ENCODE data around the gene KCNG2. TPM values are rescaled to one million over a fixed set of nuclear protein-coding genes. Genes with fewer than 3 reads are reported as not detected.

Gene KCNG2
- total RNA-seq = not detected
- long read RNA-seq = 0 reads

GRCh38 chr18:79797518-79798345, at the start of gene KCNG2:
Gene KCNG2 (plus strand): TSS chr18:79797938. CDS start chr18:79863668, 65,730 bp downstream.
- no peak for TF ChIP-seq POLR2A (IDR thresholded peaks at IDR 0.05)
- no peak for TF ChIP-seq CTCF (IDR thresholded peaks at IDR 0.05)
- intact Hi-C loops (cut with DNase I) = no loop called here
- H3K9me3 ChIP-seq = no peaks in the 10 kb centered on the region
- ATAC-seq (peak in 3 of 4 donors; percentile 30 to 46 (median 34)), DNase-seq (peak in 1 of 3 donors; percentile 50)
- H3K36me3 ChIP-seq = no peaks in the 10 kb centered on the region
- no peak within 1 kb of the TSS for H3K27ac ChIP-seq
- 10% methylated on average over 7 of the region's 92 CpGs for WGBS (ENCODE audit: insufficient coverage, low coverage, low lambda C conversion rate, missing lambda C conversion rate)
- no peak within 1 kb of the TSS for H3K4me3 ChIP-seq
- peaks cover 0 to 8% (median 0%) of the 10 kb centered on the region in 4 donors for H3K4me1 ChIP-seq
- H3K27me3 ChIP-seq = peaks cover 0 to 19% of the 10 kb centered on the region in 2 donors

GRCh38 chr18:79748321-79749180, 49.2 kb upstream of the KCNG2 start:
- no peaks in the 10 kb centered on the region for H3K27me3 ChIP-seq
- intact Hi-C loops (cut with DNase I) = no loop called here
- DNase-seq (peak in 1 of 3 donors; percentile 37), ATAC-seq (no peak)
- H3K9me3 ChIP-seq = no peaks in the 10 kb centered on the region
- no peaks in the 10 kb centered on the region for H3K4me1 ChIP-seq
- no peak overlapping the region for H3K4me3 ChIP-seq
- WGBS (ENCODE audit: insufficient coverage, low coverage, low lambda C conversion rate, missing lambda C conversion rate) = 100% methylated on average over 12 of the region's 36 CpGs
- no peak for TF ChIP-seq CTCF (IDR thresholded peaks at IDR 0.05)
- TF ChIP-seq POLR2A (IDR thresholded peaks at IDR 0.05) = no peak
- H3K27ac ChIP-seq = no peak overlapping the region
- H3K36me3 ChIP-seq = peaks cover 0 to 1% (median 0%) of the 10 kb centered on the region in 4 donors

GRCh38 chr18:79749251-79750191, 48.2 kb upstream of the KCNG2 start:
- H3K27ac ChIP-seq = no peak overlapping the region
- peaks cover 0 to 10% (median 0%) of the 10 kb centered on the region in 4 donors for H3K36me3 ChIP-seq
- intact Hi-C loops (cut with DNase I) = no loop called here
- H3K27me3 ChIP-seq = no peaks in the 10 kb centered on the region
- ATAC-seq (peak in 3 of 4 donors; percentile 22 to 35 (median 34)), DNase-seq (peak in 1 of 3 donors; percentile 43)
- no peaks in the 10 kb centered on the region for H3K4me1 ChIP-seq
- H3K9me3 ChIP-seq = no peaks in the 10 kb centered on the region
- no peak for TF ChIP-seq POLR2A (IDR thresholded peaks at IDR 0.05)
- TF ChIP-seq CTCF (IDR thresholded peaks at IDR 0.05) = no peak
- 87% methylated on average over 20 of the region's 49 CpGs for WGBS (ENCODE audit: insufficient coverage, low coverage, low lambda C conversion rate, missing lambda C conversion rate)
- no peak overlapping the region for H3K4me3 ChIP-seq
